OCI-LY7 (cell line): ENCODE data around the gene SCN5A. TPM values are rescaled to one million over a fixed set of nuclear protein-coding genes. Genes with fewer than 3 reads are reported as not detected.
A peak's percentile ranks its signal among the peaks of the same experiment; 100 is the strongest.

Experiments used
- BruUV-seq: library from RNA; stranded (reverse); fragments of 400-500 nt; replicated peaks from 2 replicates; lab custom pipeline; 2021; lab: Mats Ljungman, UMichigan
- CTCF ChIA-PET: fragments of 300-600 bp; sonication (Branson Sonifier 250); formaldehyde crosslinking; loops from one replicate; lab custom pipeline; 2022; ENCODE audit warnings: antibody characterized with exemption; ENCODE audit not compliant: unreplicated experiment; lab: Charles Lee
- POLR2A ChIA-PET: fragments of 300-600 bp; sonication (Branson Sonifier 250); formaldehyde crosslinking; loops from one replicate; lab custom pipeline; 2022; ENCODE audit warnings: antibody characterized with exemption; lab: Charles Lee
- DNase-seq: peaks from one replicate; pipeline ENCODE4 v3.0.0-alpha.2; 2015; ENCODE audit warnings: low spot score
- H2AFZ ChIP-seq: fragments of 200-600 bp; sonication (generic), shearing (Covaris generic); 2 replicates; pipeline ENCODE4 v1.6.1; 2014; ENCODE audit warnings: mild to moderate bottlenecking, antibody characterized with exemption, low read length, moderate library complexity
- H3K27ac ChIP-seq: fragments of 200-600 bp; sonication (generic); 2 replicates; pipeline ENCODE4 v1.5.1; 2014; ENCODE audit warnings: mixed run types, low read depth, mild to moderate bottlenecking, moderate library complexity, low read length, inconsistent platforms; ENCODE audit not compliant: poor library complexity, severe bottlenecking
- H3K36me3 ChIP-seq: fragments of 200-600 bp; sonication (generic); 2 replicates; pipeline ENCODE4 v1.6.1; 2014; ENCODE audit warnings: mild to moderate bottlenecking, antibody characterized with exemption, low read length, moderate library complexity, mixed read lengths; ENCODE audit not compliant: insufficient read depth
- H3K4me1 ChIP-seq: fragments of 200-600 bp; sonication (generic); 2 replicates; pipeline ENCODE4 v1.5.1; 2014; ENCODE audit warnings: mild to moderate bottlenecking, low read length; ENCODE audit not compliant: insufficient read depth, poor library complexity, severe bottlenecking
- H3K4me2 ChIP-seq: fragments of 200-600 bp; sonication (generic); 2 replicates; pipeline ENCODE4 v1.6.1; 2014; ENCODE audit warnings: mild to moderate bottlenecking, low read length
- H3K4me3 ChIP-seq: fragments of 200-600 bp; sonication (generic); 2 replicates; pipeline ENCODE4 v1.5.1; 2014; ENCODE audit warnings: mild to moderate bottlenecking, low read depth, low read length; ENCODE audit not compliant: poor library complexity, severe bottlenecking
- H3K79me2 ChIP-seq: fragments of 200-600 bp; sonication (generic); 2 replicates; pipeline ENCODE4 v1.6.1; 2016; ENCODE audit warnings: low read depth, mild to moderate bottlenecking, low read length, moderate library complexity, mixed read lengths; ENCODE audit not compliant: insufficient read depth
- H3K9me2 ChIP-seq: fragments of 200-600 bp; sonication (generic); 2 replicates; pipeline ENCODE4 v1.6.1; 2016; ENCODE audit warnings: mild to moderate bottlenecking, low read length, mixed read lengths; ENCODE audit not compliant: insufficient read depth
- H3K9me3 ChIP-seq: fragments of 200-600 bp; sonication (generic); 2 replicates; pipeline ENCODE4 v1.6.1; 2014; ENCODE audit warnings: mild to moderate bottlenecking, mixed run types, low read length, mixed read lengths
- H4K20me1 ChIP-seq: fragments of 200-600 bp; sonication (generic); 2 replicates; pipeline ENCODE4 v1.6.1; 2014; ENCODE audit warnings: mild to moderate bottlenecking, antibody characterized with exemption, low read length, moderate library complexity, mixed read lengths; ENCODE audit not compliant: insufficient read depth
- EZH2phosphoT487 ChIP-seq: fragments of 200-600 bp; sonication (generic); IDR thresholded peaks from 2 replicates; pipeline ENCODE4 v1.6.1; 2018; ENCODE audit warnings: low read depth, borderline replicate concordance, mild to moderate bottlenecking, mixed run types, antibody characterized with exemption, low read length, moderate library complexity, mixed read lengths
- intact Hi-C: fragments of 100-400 bp; cut with micrococcal nuclease; formaldehyde crosslinking; loops from one replicate; pipeline ENCODE4 v1.10.0; 2022; ENCODE audit not compliant: unreplicated experiment
- total RNA-seq, 2 experiments: library from RNA; depleted of rRNA in 1 of 2; stranded (reverse); fragments of >200 nt in 1 of 2; shearing (Covaris generic) in 1 of 2; gene quantifications; 2 replicates each; pipeline ENCODE4 v1.2.3, GENCODE V29; 2014 to 2022
- TF ChIP-seq, protein P1 (sequence below): fragments of 200-600 bp; sonication (generic); conservative IDR thresholded peaks from 2 replicates; pipeline ENCODE4 v1.5.1; 2014; ENCODE audit warnings: mild to moderate bottlenecking, antibody characterized with exemption, low read length, moderate library complexity, mixed read lengths

The SCN5A gene
- total RNA-seq, 2 experiments from 2014 or later, result not detected

DNA sequence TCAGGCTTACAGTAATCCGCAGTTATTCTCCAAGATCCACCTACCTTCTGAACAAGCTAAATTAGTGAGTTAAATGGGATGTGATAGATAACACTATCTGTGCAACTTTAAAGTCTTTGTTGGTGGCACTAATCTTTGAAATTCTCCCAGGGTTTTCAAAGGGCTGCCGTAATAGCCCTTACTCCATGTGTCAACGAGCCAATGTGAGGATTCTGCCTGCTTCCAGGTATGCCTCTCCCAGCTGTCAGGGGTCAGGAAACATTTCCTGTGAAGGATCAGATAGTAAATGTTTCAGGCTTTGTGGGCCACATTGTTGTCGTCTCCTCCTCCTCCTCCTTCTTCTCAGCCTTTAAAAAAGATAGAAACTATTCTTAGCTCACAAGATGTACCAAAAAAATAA lies 20.2 kb upstream of the SCN5A start:
- Histone ChIP-seq H4K20me1 (no peaks in the 10 kb centered on the region), H3K4me1 (no peaks in the 10 kb centered on the region), H3K9me3 (no peaks in the 10 kb centered on the region), H3K4me3 (no peak overlapping the region), H3K27ac (no peak overlapping the region), H3K36me3 (no peaks in the 10 kb centered on the region), H3K4me2 (no peak overlapping the region), H3K9me2 (no peaks in the 10 kb centered on the region), H2AFZ (no peak overlapping the region), H3K79me2 (no peaks in the 10 kb centered on the region)
- POLR2A ChIA-PET, result no interaction called here
- DNase-seq, result no peak
- BruUV-seq, result no TSS peak
- intact Hi-C loops, result no loop called here
- TF ChIP-seq, protein P1, sequence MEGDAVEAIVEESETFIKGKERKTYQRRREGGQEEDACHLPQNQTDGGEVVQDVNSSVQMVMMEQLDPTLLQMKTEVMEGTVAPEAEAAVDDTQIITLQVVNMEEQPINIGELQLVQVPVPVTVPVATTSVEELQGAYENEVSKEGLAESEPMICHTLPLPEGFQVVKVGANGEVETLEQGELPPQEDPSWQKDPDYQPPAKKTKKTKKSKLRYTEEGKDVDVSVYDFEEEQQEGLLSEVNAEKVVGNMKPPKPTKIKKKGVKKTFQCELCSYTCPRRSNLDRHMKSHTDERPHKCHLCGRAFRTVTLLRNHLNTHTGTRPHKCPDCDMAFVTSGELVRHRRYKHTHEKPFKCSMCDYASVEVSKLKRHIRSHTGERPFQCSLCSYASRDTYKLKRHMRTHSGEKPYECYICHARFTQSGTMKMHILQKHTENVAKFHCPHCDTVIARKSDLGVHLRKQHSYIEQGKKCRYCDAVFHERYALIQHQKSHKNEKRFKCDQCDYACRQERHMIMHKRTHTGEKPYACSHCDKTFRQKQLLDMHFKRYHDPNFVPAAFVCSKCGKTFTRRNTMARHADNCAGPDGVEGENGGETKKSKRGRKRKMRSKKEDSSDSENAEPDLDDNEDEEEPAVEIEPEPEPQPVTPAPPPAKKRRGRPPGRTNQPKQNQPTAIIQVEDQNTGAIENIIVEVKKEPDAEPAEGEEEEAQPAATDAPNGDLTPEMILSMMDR, result no peak
- TF ChIP-seq EZH2phosphoT487, result no peak
- CTCF ChIA-PET, result no interaction called here

DNA sequence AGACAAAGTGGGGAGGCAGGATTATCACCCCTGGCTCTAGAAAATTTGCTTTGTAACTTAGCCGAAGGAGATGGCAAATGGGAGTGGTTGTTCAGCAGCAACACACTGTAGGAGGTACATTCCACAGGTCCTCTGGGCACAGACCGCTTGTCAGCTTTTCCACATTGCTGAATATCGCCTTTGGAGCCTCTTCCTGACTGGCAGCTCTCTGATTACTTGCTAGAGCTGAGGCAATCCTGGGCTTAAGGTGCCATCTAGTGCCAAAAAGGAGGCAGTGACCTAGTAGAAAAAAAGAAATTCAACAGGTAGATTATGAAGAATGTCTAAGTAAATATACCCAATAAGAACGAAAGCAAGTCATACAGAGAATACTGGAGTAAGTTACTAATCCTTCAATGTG lies 13.1 kb upstream of the SCN5A start:
- no peaks in the 10 kb centered on the region for H4K20me1 ChIP-seq
- no TSS peak for BruUV-seq
- H3K9me3 ChIP-seq, result 0 out of 2 replicates have a peak, but pooled peaks cover 10% of the 10 kb centered on the region
- H3K4me3 ChIP-seq, result no peak overlapping the region
- no peaks in the 10 kb centered on the region for H3K4me1 ChIP-seq
- H3K4me2 ChIP-seq, result no peak overlapping the region
- no peaks in the 10 kb centered on the region for H3K79me2 ChIP-seq
- no peak overlapping the region for H3K27ac ChIP-seq
- intact Hi-C loops, result no loop called here
- H2AFZ ChIP-seq, result no peak overlapping the region
- TF ChIP-seq EZH2phosphoT487, result no peak
- TF ChIP-seq, protein P1, result peak; percentile 76
- ChIA-PET CTCF (no interaction called here), POLR2A (interaction anchor here (1.0 kb wide), 1 partner anchor 10 kb away, joined by 3 read pairs; no protein-coding TSS in a partner anchor)
- H3K36me3 ChIP-seq, result no peaks in the 10 kb centered on the region
- DNase-seq, result peak; percentile 22
- H3K9me2 ChIP-seq, result no peaks in the 10 kb centered on the region

DNA sequence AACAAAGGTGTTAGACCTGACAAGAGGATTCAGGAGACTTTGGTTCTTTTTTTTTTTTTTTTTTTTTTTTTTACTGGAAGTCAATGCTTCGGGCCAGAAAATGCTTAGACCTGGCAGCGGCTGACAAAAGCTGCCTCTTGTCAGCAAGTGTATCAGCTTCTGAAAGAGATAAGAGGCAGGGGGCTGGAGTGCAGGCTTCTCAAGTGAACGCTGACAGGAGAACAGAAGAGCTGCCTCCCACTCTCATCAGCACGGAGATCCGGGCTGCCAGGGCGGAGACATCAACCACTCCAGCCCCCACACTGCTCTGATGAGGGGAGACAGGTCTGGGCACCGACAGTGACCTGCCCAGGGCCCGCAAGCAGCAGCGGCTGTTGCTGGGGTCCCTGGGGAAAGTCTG lies 9.4 kb upstream of the SCN5A start:
- H3K9me3 ChIP-seq, result 0 out of 2 replicates have a peak, but pooled peaks cover 10% of the 10 kb centered on the region
- no peak overlapping the region for H3K27ac ChIP-seq
- ChIA-PET POLR2A (interaction anchor here (0.7 kb wide), 1 partner anchor 147 kb away, joined by 9 read pairs; no protein-coding TSS in a partner anchor), CTCF (no interaction called here)
- no peaks in the 10 kb centered on the region for H3K36me3 ChIP-seq
- H3K4me2 ChIP-seq, result no peak overlapping the region
- H2AFZ ChIP-seq, result no peak overlapping the region
- TF ChIP-seq, protein P1, result no peak
- no peak for TF ChIP-seq EZH2phosphoT487
- H4K20me1 ChIP-seq, result no peaks in the 10 kb centered on the region
- H3K4me1 ChIP-seq, result no peaks in the 10 kb centered on the region
- intact Hi-C loops, result no loop called here
- H3K4me3 ChIP-seq, result no peak overlapping the region
- BruUV-seq, result no TSS peak
- no peak for DNase-seq
- no peaks in the 10 kb centered on the region for H3K9me2 ChIP-seq
- H3K79me2 ChIP-seq, result no peaks in the 10 kb centered on the region
